ENCODE results near the gene CYP21A2. TPM values are rescaled to one million over a fixed set of nuclear protein-coding genes. Genes with fewer than 3 reads are reported as not detected.

CYP21A2 gene
- total RNA-seq, 5 donors from 2014 or later (not counting 1 experiment from before 2014, with no cell fraction given), result 0.43 to 2.2 (median 1.6) TPM

DNA sequence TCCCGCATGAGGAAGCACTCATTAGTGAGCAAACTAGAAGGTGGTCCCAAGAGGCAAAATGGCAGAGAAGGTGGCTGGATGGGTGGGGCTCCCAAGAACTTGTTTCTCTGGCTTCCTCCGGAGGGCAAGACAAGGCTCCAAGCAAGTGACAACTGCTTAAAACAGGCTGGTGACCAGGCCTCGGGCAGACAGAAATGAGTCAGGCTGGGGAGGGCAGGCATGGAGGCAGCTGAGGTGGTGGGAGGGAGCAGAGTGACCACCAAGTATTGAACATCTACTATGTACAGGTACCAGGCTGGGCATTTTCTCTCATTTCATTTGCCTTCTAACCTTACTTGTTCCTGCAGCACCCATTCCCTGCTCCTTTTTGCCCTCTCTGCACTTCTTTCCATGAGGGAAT, 37.6 kb downstream of the CYP21A2 start:
- ATAC-seq (replicated peaks in 1 of 4) (no peak), DNase-seq (no peak)
- H3K4me1 Mint-ChIP-seq, result peaks cover 0 to 3% (median 0%) of the 10 kb centered on the region in 3 donors
- ChIA-PET CTCF (no interaction called here), POLR2A (no interaction called here)
- H3K27ac ChIP-seq (ENCODE audit: low read length), result no peak overlapping the region
- H3K9me3 ChIP-seq, result no peaks in the 10 kb centered on the region
- no peaks in the 10 kb centered on the region for H3K4me1 ChIP-seq (ENCODE audit: control insufficient read depth in 1 of 2, extremely low read depth in 1 of 2, insufficient read depth in 2 of 2, low read length in 2 of 2)
- WGBS (ENCODE audit: insufficient coverage), result 83% methylated on average over 1 of the region's 3 CpGs
- H3K4me3 Mint-ChIP-seq, result no peak overlapping the region
- peaks cover 0 to 20% of the 10 kb centered on the region in 2 experiments for H3K27me3 ChIP-seq (replicated peaks in 1 of 2; ENCODE audit: control insufficient read depth in 2 of 2, extremely low read depth in 1 of 2, insufficient read depth in 2 of 2, low read length in 1 of 2)
- no peaks in the 10 kb centered on the region for H3K36me3 Mint-ChIP-seq
- H3K36me3 ChIP-seq (ENCODE audit: control insufficient read depth in 2 of 2, extremely low read depth in 1 of 2, insufficient read depth in 1 of 2, low read length in 1 of 2), result no peaks in the 10 kb centered on the region
- H3K27me3 Mint-ChIP-seq, result peaks cover 0 to 4% of the 10 kb centered on the region in 2 donors
- H3K9me3 Mint-ChIP-seq, result no peaks in the 10 kb centered on the region
- H3K4me3 ChIP-seq (ENCODE audit: control insufficient read depth in 1 of 2, extremely low read depth in 1 of 2, low read length in 1 of 2), result no peak overlapping the region
- no peak overlapping the region for H3K27ac Mint-ChIP-seq

- Histone ChIP-seq H3K36me3 (ENCODE audit: control insufficient read depth in 2 of 2, extremely low read depth in 1 of 2, insufficient read depth in 1 of 2, low read length in 1 of 2) (no peaks in the 10 kb centered on the region), H3K27me3 (replicated peaks in 1 of 2; ENCODE audit: control insufficient read depth in 2 of 2, extremely low read depth in 1 of 2, insufficient read depth in 2 of 2, low read length in 1 of 2) (peaks cover 0 to 26% of the 10 kb centered on the region in 2 experiments), H3K9me3 (no peaks in the 10 kb centered on the region), H3K4me1 (ENCODE audit: control insufficient read depth in 1 of 2, extremely low read depth in 1 of 2, insufficient read depth in 2 of 2, low read length in 2 of 2) (no peaks in the 10 kb centered on the region), H3K4me3 (ENCODE audit: control insufficient read depth in 1 of 2, extremely low read depth in 1 of 2, low read length in 1 of 2) (no peak overlapping the region), H3K27ac (ENCODE audit: low read length) (no peak overlapping the region)
- ChIA-PET POLR2A (no interaction called here), CTCF (no interaction called here)
- peaks cover 0 to 4% (median 0%) of the 10 kb centered on the region in 3 donors for H3K4me1 Mint-ChIP-seq
- H3K9me3 Mint-ChIP-seq, result no peaks in the 10 kb centered on the region
- H3K27me3 Mint-ChIP-seq, result peaks cover 0 to 4% of the 10 kb centered on the region in 2 donors
- no peak overlapping the region for H3K4me3 Mint-ChIP-seq
- no peak for ATAC-seq (replicated peaks in 1 of 4)
- no peak overlapping the region for H3K27ac Mint-ChIP-seq
- 80% methylated on average over 5 of the region's 12 CpGs for WGBS (ENCODE audit: insufficient coverage)
- H3K36me3 Mint-ChIP-seq, result no peaks in the 10 kb centered on the region
- DNase-seq, result no peak
These were observed 38.1 kb downstream of the CYP21A2 start for GRCh38 chr6:32076321-32076809.

- Histone ChIP-seq H3K4me3 (ENCODE audit: control insufficient read depth in 1 of 2, extremely low read depth in 1 of 2, low read length in 1 of 2) (no peak overlapping the region), H3K27me3 (replicated peaks in 1 of 2; ENCODE audit: control insufficient read depth in 2 of 2, extremely low read depth in 1 of 2, insufficient read depth in 2 of 2, low read length in 1 of 2) (peaks cover 0 to 41% of the 10 kb centered on the region in 2 experiments), H3K36me3 (ENCODE audit: control insufficient read depth in 2 of 2, extremely low read depth in 1 of 2, insufficient read depth in 1 of 2, low read length in 1 of 2) (no peaks in the 10 kb centered on the region), H3K27ac (ENCODE audit: low read length) (no peak overlapping the region), H3K9me3 (no peaks in the 10 kb centered on the region), H3K4me1 (ENCODE audit: control insufficient read depth in 1 of 2, extremely low read depth in 1 of 2, insufficient read depth in 2 of 2, low read length in 2 of 2) (no peaks in the 10 kb centered on the region)
- Mint-ChIP-seq H3K9me3 (no peaks in the 10 kb centered on the region), H3K4me3 (no peak overlapping the region), H3K27me3 (peaks cover 10 to 11% of the 10 kb centered on the region in 2 donors), H3K4me1 (peaks cover 0 to 9% (median 0%) of the 10 kb centered on the region in 3 donors), H3K27ac (no peak overlapping the region), H3K36me3 (no peaks in the 10 kb centered on the region)
- no peak for DNase-seq
- ChIA-PET CTCF (interaction anchor here in 1 of 2 donors (0.6 kb wide), 1 partner anchor 725 kb away, joined by 3 read pairs; no protein-coding TSS in a partner anchor), POLR2A (no interaction called here)
- no peak for ATAC-seq (replicated peaks in 1 of 4)
- WGBS (ENCODE audit: insufficient coverage), result 0% methylated on average over 1 of the region's 7 CpGs
These were observed 41.5 kb downstream of the CYP21A2 start for GRCh38 chr6:32079566-32080290.

GRCh38 chr6:32081168-32081990, 43.2 kb downstream of the CYP21A2 start:
- H3K4me1 Mint-ChIP-seq, result peaks cover 0 to 9% (median 2%) of the 10 kb centered on the region in 3 donors
- WGBS (ENCODE audit: insufficient coverage), result 75% methylated on average over 19 of the region's 22 CpGs
- ATAC-seq (replicated peaks in 1 of 4), result no peak
- no peak for DNase-seq
- H3K4me3 Mint-ChIP-seq, result no peak overlapping the region
- H3K27ac Mint-ChIP-seq, result no peak overlapping the region
- H3K9me3 Mint-ChIP-seq, result no peaks in the 10 kb centered on the region
- Histone ChIP-seq H3K27ac (ENCODE audit: low read length) (no peak overlapping the region), H3K4me3 (ENCODE audit: control insufficient read depth in 1 of 2, extremely low read depth in 1 of 2, low read length in 1 of 2) (no peak overlapping the region), H3K27me3 (replicated peaks in 1 of 2; ENCODE audit: control insufficient read depth in 2 of 2, extremely low read depth in 1 of 2, insufficient read depth in 2 of 2, low read length in 1 of 2) (peaks cover 0 to 45% of the 10 kb centered on the region in 2 experiments), H3K4me1 (ENCODE audit: control insufficient read depth in 1 of 2, extremely low read depth in 1 of 2, insufficient read depth in 2 of 2, low read length in 2 of 2) (no peaks in the 10 kb centered on the region), H3K9me3 (no peaks in the 10 kb centered on the region), H3K36me3 (ENCODE audit: control insufficient read depth in 2 of 2, extremely low read depth in 1 of 2, insufficient read depth in 1 of 2, low read length in 1 of 2) (no peaks in the 10 kb centered on the region)
- peaks cover 19 to 26% of the 10 kb centered on the region in 2 donors for H3K27me3 Mint-ChIP-seq
- CTCF ChIA-PET, result no interaction called here
- H3K36me3 Mint-ChIP-seq, result no peaks in the 10 kb centered on the region
- POLR2A ChIA-PET, result no interaction called here

DNA sequence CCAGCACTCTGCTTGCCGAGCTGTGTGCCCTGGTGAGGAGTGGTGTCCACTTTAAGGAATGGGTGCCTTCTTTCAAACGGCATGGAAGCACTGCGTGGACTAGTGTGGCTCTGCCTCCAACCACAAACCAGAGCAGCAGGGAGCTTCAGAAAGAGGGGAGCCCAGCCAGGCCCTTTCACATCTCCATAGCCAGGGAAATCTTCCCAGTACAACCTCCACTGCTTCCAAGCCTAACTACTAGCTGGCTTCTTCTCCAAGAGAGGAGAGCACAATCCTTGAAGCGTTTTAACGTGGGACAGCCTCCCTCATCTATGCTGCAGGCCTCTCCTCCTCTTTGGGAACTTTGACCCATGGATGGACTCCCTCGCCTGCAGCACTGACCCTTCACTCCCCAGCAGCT, 44.3 kb downstream of the CYP21A2 start:
- DNase-seq (no peak), ATAC-seq (replicated peaks in 1 of 4) (no peak)
- Histone ChIP-seq H3K27ac (ENCODE audit: low read length) (no peak overlapping the region), H3K27me3 (replicated peaks in 1 of 2; ENCODE audit: control insufficient read depth in 2 of 2, extremely low read depth in 1 of 2, insufficient read depth in 2 of 2, low read length in 1 of 2) (peaks cover 0 to 53% of the 10 kb centered on the region in 2 experiments), H3K4me1 (ENCODE audit: control insufficient read depth in 1 of 2, extremely low read depth in 1 of 2, insufficient read depth in 2 of 2, low read length in 2 of 2) (peaks cover 0 to 7% of the 10 kb centered on the region in 2 experiments), H3K36me3 (ENCODE audit: control insufficient read depth in 2 of 2, extremely low read depth in 1 of 2, insufficient read depth in 1 of 2, low read length in 1 of 2) (no peaks in the 10 kb centered on the region), H3K4me3 (ENCODE audit: control insufficient read depth in 1 of 2, extremely low read depth in 1 of 2, low read length in 1 of 2) (no peak overlapping the region), H3K9me3 (no peaks in the 10 kb centered on the region)
- Mint-ChIP-seq H3K27ac (no peak overlapping the region), H3K4me1 (peaks cover 3 to 9% (median 4%) of the 10 kb centered on the region in 3 donors), H3K9me3 (no peaks in the 10 kb centered on the region), H3K27me3 (peaks cover 22 to 33% of the 10 kb centered on the region in 2 donors), H3K4me3 (no peak overlapping the region), H3K36me3 (no peaks in the 10 kb centered on the region)
- WGBS (ENCODE audit: insufficient coverage), result 62% methylated on average over 5 of the region's 6 CpGs
- ChIA-PET POLR2A (no interaction called here), CTCF (no interaction called here)

DNA sequence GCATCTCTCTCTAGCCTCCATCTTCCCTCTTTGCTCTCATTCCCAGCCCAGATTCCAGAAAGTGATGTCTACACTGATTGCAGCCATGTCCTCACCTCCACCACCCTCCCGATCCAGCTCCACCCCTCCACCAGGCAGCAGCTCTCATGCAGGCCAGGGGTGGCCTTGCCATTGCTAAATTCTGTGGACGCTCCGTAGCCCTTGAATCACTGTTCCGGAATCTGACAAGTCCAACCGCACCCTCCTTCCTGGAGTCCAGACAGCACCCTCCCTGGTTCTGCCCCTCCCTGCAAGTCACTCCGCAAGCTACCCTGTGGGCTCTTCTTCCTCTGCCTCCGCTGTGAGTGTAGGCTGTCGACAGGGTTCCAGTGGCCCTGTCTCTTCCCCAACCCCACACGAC, 44.7 kb downstream of the CYP21A2 start:
- no peak for ATAC-seq (replicated peaks in 1 of 4)

More for the DNA sequence above, 44.7 kb downstream of the CYP21A2 start:
- Mint-ChIP-seq H3K36me3 (no peaks in the 10 kb centered on the region), H3K4me3 (no peak overlapping the region), H3K9me3 (no peaks in the 10 kb centered on the region), H3K27me3 (peaks cover 22 to 33% of the 10 kb centered on the region in 2 donors), H3K27ac (no peak overlapping the region), H3K4me1 (peaks cover 3 to 9% (median 4%) of the 10 kb centered on the region in 3 donors)
- ChIA-PET POLR2A (no interaction called here), CTCF (no interaction called here)
- Histone ChIP-seq H3K4me3 (ENCODE audit: control insufficient read depth in 1 of 2, extremely low read depth in 1 of 2, low read length in 1 of 2) (no peak overlapping the region), H3K4me1 (ENCODE audit: control insufficient read depth in 1 of 2, extremely low read depth in 1 of 2, insufficient read depth in 2 of 2, low read length in 2 of 2) (peaks cover 0 to 11% of the 10 kb centered on the region in 2 experiments), H3K27ac (ENCODE audit: low read length) (no peak overlapping the region), H3K27me3 (replicated peaks in 1 of 2; ENCODE audit: control insufficient read depth in 2 of 2, extremely low read depth in 1 of 2, insufficient read depth in 2 of 2, low read length in 1 of 2) (peaks cover 0 to 55% of the 10 kb centered on the region in 2 experiments), H3K36me3 (ENCODE audit: control insufficient read depth in 2 of 2, extremely low read depth in 1 of 2, insufficient read depth in 1 of 2, low read length in 1 of 2) (no peaks in the 10 kb centered on the region), H3K9me3 (no peaks in the 10 kb centered on the region)
- whole genome bisulfite sequencing (ENCODE audit: insufficient coverage), result 98% methylated on average over 6 of the region's 9 CpGs
- DNase-seq, result no peak
